ENCODE measurements around the gene RNASE9. TPM values are rescaled to one million over a fixed set of nuclear protein-coding genes. Genes with fewer than 3 reads are reported as not detected.

The RNASE9 gene
- total and polyA plus RNA-seq, 2 experiments from 2014 or later = 0.24 TPM; not detected in 1

DNA sequence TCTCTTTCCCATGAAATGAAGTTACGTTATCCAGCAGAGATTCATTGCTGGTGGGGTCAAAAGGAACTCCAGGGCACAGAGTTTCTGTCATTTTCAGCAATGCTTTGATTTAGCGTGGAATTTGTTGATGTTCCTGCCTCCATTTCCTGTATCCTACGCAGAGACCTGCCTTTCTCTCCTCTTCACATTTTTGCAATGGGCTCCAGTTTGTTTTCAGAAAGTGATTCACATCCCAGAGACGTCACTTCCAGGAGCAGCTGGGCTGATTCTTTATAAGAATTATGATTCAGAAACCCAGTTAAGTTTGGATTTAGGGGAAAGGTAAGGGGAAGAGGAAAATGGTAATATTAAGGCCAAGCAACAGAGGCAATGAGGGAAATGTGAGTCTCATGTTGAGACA lies 43.9 kb downstream of the RNASE9 start (continued):
- no peak for TF ChIP-seq ZNF462 (CRISPR knock-in tag; IDR thresholded peaks at IDR 0.05)
- TF ChIP-seq ZNF331 (CRISPR knock-in tag; IDR thresholded peaks at IDR 0.05; ENCODE audit: low read depth) = no peak
- TF ChIP-seq, protein P1, sequence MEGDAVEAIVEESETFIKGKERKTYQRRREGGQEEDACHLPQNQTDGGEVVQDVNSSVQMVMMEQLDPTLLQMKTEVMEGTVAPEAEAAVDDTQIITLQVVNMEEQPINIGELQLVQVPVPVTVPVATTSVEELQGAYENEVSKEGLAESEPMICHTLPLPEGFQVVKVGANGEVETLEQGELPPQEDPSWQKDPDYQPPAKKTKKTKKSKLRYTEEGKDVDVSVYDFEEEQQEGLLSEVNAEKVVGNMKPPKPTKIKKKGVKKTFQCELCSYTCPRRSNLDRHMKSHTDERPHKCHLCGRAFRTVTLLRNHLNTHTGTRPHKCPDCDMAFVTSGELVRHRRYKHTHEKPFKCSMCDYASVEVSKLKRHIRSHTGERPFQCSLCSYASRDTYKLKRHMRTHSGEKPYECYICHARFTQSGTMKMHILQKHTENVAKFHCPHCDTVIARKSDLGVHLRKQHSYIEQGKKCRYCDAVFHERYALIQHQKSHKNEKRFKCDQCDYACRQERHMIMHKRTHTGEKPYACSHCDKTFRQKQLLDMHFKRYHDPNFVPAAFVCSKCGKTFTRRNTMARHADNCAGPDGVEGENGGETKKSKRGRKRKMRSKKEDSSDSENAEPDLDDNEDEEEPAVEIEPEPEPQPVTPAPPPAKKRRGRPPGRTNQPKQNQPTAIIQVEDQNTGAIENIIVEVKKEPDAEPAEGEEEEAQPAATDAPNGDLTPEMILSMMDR (conservative IDR thresholded peaks at IDR 0.05; ENCODE audit: low read depth in 2 of 2) = no peak

- no peaks in the 10 kb centered on the region for H4K20me1 ChIP-seq (replicated peaks; ENCODE audit: insufficient read depth)
- H3K4me3 Mint-ChIP-seq = no peak overlapping the region
- H3K4me2 ChIP-seq = no peak overlapping the region
- H3K27me3 ChIP-seq (ENCODE audit: insufficient read depth) = no peaks in the 10 kb centered on the region
- peaks cover 5% of the 10 kb centered on the region; the same call in 2 of the 3 replicates for H3K9me3 Mint-ChIP-seq
- H3K36me3 Mint-ChIP-seq (ENCODE audit: low read depth) = no peaks in the 10 kb centered on the region
- no peak overlapping the region for H2AFZ ChIP-seq
- ATAC-seq = no peak
- H3K4me3 ChIP-seq = no peak overlapping the region
- no peak for DNase-seq (ENCODE audit: low spot score)
- no peaks in the 10 kb centered on the region for H3K36me3 ChIP-seq (ENCODE audit: insufficient read depth)
- H3F3A ChIP-seq (replicated peaks; ENCODE audit: low read depth) = no peaks in the 10 kb centered on the region
- H3K9me2 ChIP-seq (ENCODE audit: insufficient read depth) = peaks cover 2% of the 10 kb centered on the region; the same call in 1 of the 2 replicates
- H3K27me3 Mint-ChIP-seq (ENCODE audit: insufficient read depth, low read depth, poor library complexity) = no peaks in the 10 kb centered on the region
- H3K27ac Mint-ChIP-seq = no peak overlapping the region
- no peaks in the 10 kb centered on the region for H3K79me2 ChIP-seq (replicated peaks; ENCODE audit: insufficient read depth)
- no peak overlapping the region for H3K27ac ChIP-seq (ENCODE audit: low read depth)
- 0 out of 2 replicates have a peak, but pooled peaks cover 11% of the 10 kb centered on the region for H3K4me1 ChIP-seq (ENCODE audit: insufficient read depth)
- H3K4me1 Mint-ChIP-seq = peaks cover 5% of the 10 kb centered on the region; the same call in 2 of the 3 replicates
- no peak for TF ChIP-seq ZNF114 (CRISPR knock-in tag; IDR thresholded peaks at IDR 0.05)
- TF ChIP-seq, protein P1 (conservative IDR thresholded peaks at IDR 0.05; ENCODE audit: low read depth in 2 of 2) = no peak
- no peak for TF ChIP-seq POLR2AphosphoS5 (IDR thresholded peaks at IDR 0.05; ENCODE audit: low read depth)
- no peak for TF ChIP-seq JUNB (IDR thresholded peaks at IDR 0.05; ENCODE audit: unreplicated experiment)
- TF ChIP-seq STAT1 (IDR thresholded peaks at IDR 0.05; ENCODE audit: unreplicated experiment) = no peak
- TF ChIP-seq, protein P2, sequence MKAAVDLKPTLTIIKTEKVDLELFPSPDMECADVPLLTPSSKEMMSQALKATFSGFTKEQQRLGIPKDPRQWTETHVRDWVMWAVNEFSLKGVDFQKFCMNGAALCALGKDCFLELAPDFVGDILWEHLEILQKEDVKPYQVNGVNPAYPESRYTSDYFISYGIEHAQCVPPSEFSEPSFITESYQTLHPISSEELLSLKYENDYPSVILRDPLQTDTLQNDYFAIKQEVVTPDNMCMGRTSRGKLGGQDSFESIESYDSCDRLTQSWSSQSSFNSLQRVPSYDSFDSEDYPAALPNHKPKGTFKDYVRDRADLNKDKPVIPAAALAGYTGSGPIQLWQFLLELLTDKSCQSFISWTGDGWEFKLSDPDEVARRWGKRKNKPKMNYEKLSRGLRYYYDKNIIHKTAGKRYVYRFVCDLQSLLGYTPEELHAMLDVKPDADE (IDR thresholded peaks at IDR 0.05) = no peak
- no peak for TF ChIP-seq CREB1 (CRISPR knock-in tag; IDR thresholded peaks at IDR 0.05; ENCODE audit: low read depth)
Observed at GRCh38 chr14:20515846-20516245, 45.0 kb downstream of the RNASE9 start.

Measured in GM23338 (cell line).